Type B pancreatic cell (in vitro differentiated cells): ENCODE results near the gene WBP2NL. TPM values are rescaled to one million over a fixed set of nuclear protein-coding genes. Genes with fewer than 3 reads are reported as not detected.

Experiments used
- DNase-seq: peaks from one replicate; pipeline ENCODE4 v3.0.0; 2021; ENCODE audit warnings: mixed read lengths; ENCODE audit not compliant: unreplicated experiment; ENCODE audit errors: extremely low spot score
- H3K27ac Mint-ChIP-seq: 2 replicates; pipeline ENCODE4 v1.8.0; 2021; ENCODE audit warnings: mild to moderate bottlenecking, mixed read lengths
- H3K27me3 Mint-ChIP-seq: 2 replicates; pipeline ENCODE4 v1.8.0; 2021; ENCODE audit warnings: mixed read lengths
- H3K36me3 Mint-ChIP-seq: 2 replicates; pipeline ENCODE4 v1.8.0; 2021; ENCODE audit warnings: mixed read lengths
- H3K4me1 Mint-ChIP-seq: one replicate; pipeline ENCODE4 v1.8.0; 2021; ENCODE audit warnings: mixed read lengths; ENCODE audit not compliant: unreplicated experiment
- H3K4me3 Mint-ChIP-seq: 2 replicates; pipeline ENCODE4 v1.8.0; 2021; ENCODE audit warnings: mild to moderate bottlenecking, mixed read lengths
- H3K9me3 Mint-ChIP-seq: 2 replicates; pipeline ENCODE4 v1.8.0; 2021; ENCODE audit warnings: mixed read lengths
- total RNA-seq: library from RNA; stranded (reverse); gene quantifications from 2 replicates; pipeline ENCODE4 v1.2.1, GENCODE V29; 2021; ENCODE audit warnings: low replicate concordance
- TF ChIP-seq, protein P1 (sequence below): fragments of 200-600 bp; sonication (generic); conservative IDR thresholded peaks from 2 replicates; pipeline ENCODE4 v1.5.0; 2021; ENCODE audit warnings: antibody characterized with exemption, mild to moderate bottlenecking

Gene WBP2NL
- total RNA-seq, 1 donor from 2014 or later, result not detected

GRCh38 chr22:41957941-41958556 is 40.5 kb upstream of the WBP2NL start:
- DNase-seq, result no peak
- TF ChIP-seq, protein P1, sequence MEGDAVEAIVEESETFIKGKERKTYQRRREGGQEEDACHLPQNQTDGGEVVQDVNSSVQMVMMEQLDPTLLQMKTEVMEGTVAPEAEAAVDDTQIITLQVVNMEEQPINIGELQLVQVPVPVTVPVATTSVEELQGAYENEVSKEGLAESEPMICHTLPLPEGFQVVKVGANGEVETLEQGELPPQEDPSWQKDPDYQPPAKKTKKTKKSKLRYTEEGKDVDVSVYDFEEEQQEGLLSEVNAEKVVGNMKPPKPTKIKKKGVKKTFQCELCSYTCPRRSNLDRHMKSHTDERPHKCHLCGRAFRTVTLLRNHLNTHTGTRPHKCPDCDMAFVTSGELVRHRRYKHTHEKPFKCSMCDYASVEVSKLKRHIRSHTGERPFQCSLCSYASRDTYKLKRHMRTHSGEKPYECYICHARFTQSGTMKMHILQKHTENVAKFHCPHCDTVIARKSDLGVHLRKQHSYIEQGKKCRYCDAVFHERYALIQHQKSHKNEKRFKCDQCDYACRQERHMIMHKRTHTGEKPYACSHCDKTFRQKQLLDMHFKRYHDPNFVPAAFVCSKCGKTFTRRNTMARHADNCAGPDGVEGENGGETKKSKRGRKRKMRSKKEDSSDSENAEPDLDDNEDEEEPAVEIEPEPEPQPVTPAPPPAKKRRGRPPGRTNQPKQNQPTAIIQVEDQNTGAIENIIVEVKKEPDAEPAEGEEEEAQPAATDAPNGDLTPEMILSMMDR, result no peak
- no peak overlapping the region for H3K27ac Mint-ChIP-seq
- peaks cover 3% of the 10 kb centered on the region for H3K27me3 Mint-ChIP-seq
- no peaks in the 10 kb centered on the region for H3K36me3 Mint-ChIP-seq
- H3K9me3 Mint-ChIP-seq, result no peaks in the 10 kb centered on the region
- no peak overlapping the region for H3K4me3 Mint-ChIP-seq
- peaks cover 15% of the 10 kb centered on the region for H3K4me1 Mint-ChIP-seq

DNA sequence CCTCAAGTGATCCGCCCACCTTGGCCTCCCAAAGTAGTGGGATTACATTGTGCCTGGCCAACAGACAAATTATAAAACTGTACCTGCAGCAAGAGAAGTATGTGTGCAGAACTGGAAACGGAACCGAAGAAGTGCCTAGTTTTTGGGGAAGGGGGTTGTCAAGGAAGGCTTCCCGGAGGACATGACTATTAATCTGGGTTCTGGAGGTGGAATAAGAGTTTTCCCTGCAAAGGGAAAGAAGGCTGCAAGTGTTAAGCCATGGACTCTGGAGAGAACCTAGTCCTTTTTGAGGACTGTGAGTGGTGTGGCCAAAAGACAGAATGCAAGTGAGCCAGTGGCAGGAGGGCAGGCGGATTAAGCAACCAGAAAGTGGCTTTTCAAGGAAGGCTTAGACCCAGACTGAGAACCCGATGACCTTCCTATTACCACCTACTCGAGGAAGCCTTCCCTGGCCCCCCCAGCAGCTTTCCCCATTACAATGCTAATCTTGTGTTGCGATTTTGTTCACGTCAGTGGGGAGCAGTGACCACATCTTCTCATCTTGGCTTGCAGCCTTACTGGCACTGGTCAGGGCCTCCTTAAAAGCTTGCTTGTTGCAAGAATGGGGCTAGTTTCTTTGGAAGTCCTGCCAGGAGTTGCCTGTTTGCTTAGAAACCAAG is 35.0 kb upstream of the WBP2NL start:
- TF ChIP-seq, protein P1, result no peak
- Mint-ChIP-seq H3K9me3 (no peaks in the 10 kb centered on the region), H3K36me3 (no peaks in the 10 kb centered on the region), H3K27ac (no peak overlapping the region), H3K4me1 (peaks cover 29% of the 10 kb centered on the region), H3K27me3 (no peaks in the 10 kb centered on the region), H3K4me3 (no peak overlapping the region)
- DNase-seq, result no peak

DNA sequence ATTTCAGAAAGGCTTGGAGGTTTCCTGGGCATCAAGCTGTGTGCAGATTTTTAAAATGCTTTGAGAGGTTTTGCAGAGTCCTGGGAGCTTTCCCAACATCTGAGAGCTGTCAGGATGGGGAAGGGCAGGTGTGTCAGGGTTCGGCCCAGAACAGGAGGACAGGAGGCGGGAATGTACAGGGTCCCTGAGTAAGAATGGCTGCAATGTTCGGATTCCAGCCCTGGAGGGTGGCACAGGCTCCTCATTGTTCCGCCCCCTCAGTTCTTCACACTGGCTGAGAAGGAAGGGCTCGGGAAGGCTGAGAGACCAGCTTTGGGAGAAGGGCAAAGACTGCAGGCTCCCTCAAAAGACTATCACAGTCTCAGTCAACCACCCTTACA is 34.5 kb upstream of the WBP2NL start:
- Mint-ChIP-seq H3K4me3 (no peak overlapping the region), H3K9me3 (no peaks in the 10 kb centered on the region), H3K36me3 (no peaks in the 10 kb centered on the region), H3K4me1 (peaks cover 29% of the 10 kb centered on the region), H3K27ac (no peak overlapping the region), H3K27me3 (no peaks in the 10 kb centered on the region)
- no peak for DNase-seq
- TF ChIP-seq, protein P1, result no peak

GRCh38 chr22:41966225-41966606 is 32.4 kb upstream of the WBP2NL start:
- Mint-ChIP-seq H3K4me3 (no peak overlapping the region), H3K27me3 (peaks cover 5% of the 10 kb centered on the region), H3K36me3 (no peaks in the 10 kb centered on the region), H3K27ac (no peak overlapping the region), H3K4me1 (peaks cover 18% of the 10 kb centered on the region), H3K9me3 (no peaks in the 10 kb centered on the region)
- no peak for DNase-seq
- TF ChIP-seq, protein P1, result no peak

- H3K27ac Mint-ChIP-seq, result no peak overlapping the region
- DNase-seq, result no peak
- no peak overlapping the region for H3K4me3 Mint-ChIP-seq
- H3K9me3 Mint-ChIP-seq, result no peaks in the 10 kb centered on the region
- TF ChIP-seq, protein P1, result peak; percentile 60
- no peaks in the 10 kb centered on the region for H3K36me3 Mint-ChIP-seq
- peaks cover 18% of the 10 kb centered on the region for H3K4me1 Mint-ChIP-seq
- H3K27me3 Mint-ChIP-seq, result peaks cover 5% of the 10 kb centered on the region
These were observed 31.9 kb upstream of the WBP2NL start for GRCh38 chr22:41966607-41967240.
